Hematopoietic multipotent progenitor cell treated with erythropoietin and hydrocortisone succinate and interleukin-3 and kit ligand, for 6 days (in vitro differentiated cells): ENCODE results near the gene GXYLT1.
"Not testable (repeated sequence)": the region's sequence is repeated elsewhere in the genome, so short reads cannot be mapped to it uniquely, and the experiment has no call there.

Experiments used
- DNase-seq: peaks from one replicate; pipeline ENCODE4 v3.0.0-alpha.2; 2015

Gene GXYLT1

DNA sequence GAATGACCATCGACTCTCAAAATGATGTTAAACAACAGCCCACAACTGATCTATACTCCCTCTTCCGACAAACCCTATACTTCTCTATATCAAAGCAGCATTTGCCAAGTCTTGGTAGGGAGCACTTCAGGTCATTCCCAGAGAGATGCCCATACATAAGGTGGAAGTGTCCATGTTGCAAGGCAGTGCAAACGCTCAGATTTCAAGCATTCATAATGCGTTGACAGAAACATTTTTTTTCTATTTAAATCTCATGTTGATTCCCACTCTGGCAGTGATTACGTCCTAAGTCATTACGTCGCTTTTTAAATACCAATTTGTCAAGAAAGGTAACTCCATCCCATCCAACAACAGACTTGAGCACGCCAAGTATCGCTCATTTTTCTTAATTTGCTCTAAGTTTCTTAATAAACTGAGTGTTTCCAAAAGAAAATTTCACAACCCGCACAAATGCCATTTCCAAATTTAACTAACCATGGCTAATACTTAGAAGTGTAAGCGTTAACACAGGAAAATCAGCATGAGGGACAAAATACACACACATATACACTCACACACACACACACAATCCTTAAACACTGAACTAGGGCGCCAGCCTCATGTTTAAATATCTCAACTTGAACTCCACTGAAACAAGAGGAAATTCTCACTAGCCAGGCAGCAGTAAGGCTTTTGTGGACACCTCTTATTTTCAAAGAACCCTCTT is 1.1 kb downstream of the GXYLT1 start:
- peak; percentile 50 for DNase-seq

- DNase-seq: peak; percentile 74
Measured at GRCh38 chr12:42141981-42142606, 2.6 kb downstream of the GXYLT1 start.

- no peak for DNase-seq
Measured at GRCh38 chr12:42140901-42141300, 3.8 kb downstream of the GXYLT1 start.

- DNase-seq: no peak
Measured at GRCh38 chr12:42135259-42135814, 9.3 kb downstream of the GXYLT1 start.

DNA sequence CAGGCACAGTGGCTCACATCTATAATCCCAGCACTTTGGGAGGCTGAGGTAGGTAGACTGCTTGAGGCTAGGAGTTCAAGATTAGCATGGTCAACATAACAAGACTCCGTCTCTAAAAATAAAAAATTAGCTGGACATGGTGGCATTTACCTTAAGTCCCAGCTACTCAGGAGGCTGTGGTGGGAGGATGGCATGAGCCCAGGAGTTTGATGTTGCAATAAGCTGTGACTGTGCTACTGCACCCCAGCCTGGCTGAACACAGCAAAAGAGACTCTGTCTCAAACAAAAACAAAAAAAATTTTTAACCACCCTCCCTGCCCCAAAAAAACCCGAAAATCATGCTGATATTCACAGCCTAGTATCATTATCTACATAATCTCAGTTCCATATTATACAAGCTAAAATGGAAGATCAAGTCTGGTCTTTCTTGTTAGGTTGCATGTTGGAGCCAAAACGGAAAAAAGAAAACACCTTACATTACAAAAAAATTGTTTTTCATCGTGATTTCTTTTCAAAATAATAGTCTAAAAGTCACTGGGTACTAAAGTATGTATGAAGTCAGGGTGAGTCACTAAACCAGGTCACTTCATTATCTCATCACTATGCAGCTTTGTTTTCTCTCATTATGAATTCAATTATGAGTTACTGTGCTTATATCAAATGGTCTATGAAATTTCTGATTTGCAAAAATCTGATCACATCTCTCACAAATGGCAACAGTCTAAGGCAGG is 13.8 kb downstream of the GXYLT1 start:
- peak; percentile 14 for DNase-seq

DNA sequence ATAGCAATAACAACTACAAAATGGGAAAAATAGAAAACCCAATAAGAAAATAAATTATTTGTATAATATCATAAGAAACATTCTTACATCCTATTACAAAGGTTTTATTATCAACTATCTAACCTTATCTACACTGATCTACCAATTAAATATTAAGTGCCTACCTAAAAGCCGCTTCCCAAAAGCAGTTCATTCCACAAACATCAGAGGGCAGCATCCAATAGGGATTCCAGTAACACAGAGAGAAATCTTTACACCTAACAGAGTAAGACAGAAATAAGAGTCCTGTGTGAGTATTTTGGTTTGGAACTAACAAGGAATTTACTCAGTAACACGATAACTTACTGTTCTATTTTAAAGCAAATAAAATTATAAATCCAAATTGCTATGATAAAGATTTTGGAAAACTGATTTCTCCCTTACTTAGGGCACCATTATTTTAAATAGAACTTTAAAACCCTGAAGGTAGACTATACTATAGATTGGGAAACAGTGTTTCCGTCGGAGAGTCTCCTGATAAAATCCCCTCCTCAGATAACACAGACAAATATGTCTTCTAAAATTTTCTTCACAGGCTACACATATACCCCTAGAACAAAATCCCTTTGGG is 15.0 kb downstream of the GXYLT1 start:
- DNase-seq: peak; percentile 71

GRCh38 chr12:42128888-42129287 is 15.8 kb downstream of the GXYLT1 start:
- no peak for DNase-seq

DNA sequence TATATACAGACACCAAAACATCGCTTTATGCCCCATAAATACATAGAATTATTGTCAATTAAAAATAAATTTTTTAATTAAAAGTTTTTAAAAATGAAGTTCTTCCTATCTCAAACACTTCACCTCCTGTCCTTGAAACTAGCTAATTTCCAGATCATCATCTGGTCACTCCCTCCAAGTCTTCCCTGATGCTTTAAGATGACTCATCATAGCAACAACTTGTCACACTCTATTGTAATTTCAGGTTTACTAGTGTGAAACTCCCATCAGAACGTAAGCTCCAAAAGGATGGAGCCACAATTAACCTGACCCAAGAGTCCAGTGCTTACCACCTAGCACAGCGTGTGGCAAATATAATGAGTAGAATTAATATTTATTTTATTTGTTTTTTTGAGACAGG is 16.3 kb downstream of the GXYLT1 start:
- no peak for DNase-seq

DNA sequence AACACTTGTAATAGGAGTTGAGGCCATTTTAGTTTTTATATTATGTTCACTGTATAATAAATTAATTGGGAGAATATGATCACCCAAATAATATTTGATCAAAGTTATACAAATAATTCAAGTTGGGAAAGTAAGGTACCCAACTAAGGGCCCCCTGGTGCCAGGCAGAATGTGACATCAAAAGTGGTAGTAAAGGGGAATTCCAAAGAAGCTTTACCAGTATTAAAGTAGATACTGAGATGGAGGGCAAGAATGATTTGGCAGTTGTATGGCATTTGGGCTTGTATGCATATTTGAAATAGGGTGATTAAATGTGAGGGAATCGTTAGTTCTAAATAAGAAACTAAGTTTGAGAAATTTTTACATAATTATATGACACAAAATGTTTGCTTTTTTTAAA is 17.7 kb downstream of the GXYLT1 start:
- DNase-seq: no peak

- no peak for DNase-seq
Measured at GRCh38 chr12:42125388-42125767, 19.3 kb downstream of the GXYLT1 start.

GRCh38 chr12:42124764-42125387 is 19.8 kb downstream of the GXYLT1 start:
- DNase-seq: no peak

DNA sequence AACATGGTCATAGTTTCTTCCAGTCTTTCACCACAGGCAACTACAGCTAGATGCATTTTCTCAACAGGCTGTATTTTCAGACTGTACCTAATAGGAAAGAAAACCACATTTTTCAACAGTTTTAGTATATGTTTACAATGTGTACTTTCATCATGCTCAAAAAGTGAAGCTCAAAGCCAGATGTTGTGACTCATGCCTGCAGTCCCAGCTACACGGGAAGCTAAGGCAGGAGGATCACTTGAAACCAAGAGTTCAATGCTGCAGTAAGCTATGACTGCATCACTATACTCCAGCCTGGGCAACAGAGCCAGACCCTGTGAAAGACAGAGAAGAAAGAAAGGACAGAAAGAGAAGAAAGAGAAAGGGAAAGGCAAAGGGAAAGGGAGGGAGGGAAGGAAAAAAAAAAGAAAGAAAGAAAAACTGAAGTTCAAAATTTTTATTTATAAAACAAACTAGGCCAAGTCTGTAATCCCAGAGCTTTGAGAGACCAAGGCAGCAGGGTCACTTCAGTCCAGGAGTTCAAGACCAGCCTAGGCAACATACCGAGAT is 25.5 kb downstream of the GXYLT1 start:
- DNase-seq: no peak

- no peak for DNase-seq
Measured at GRCh38 chr12:42118136-42118879, 26.4 kb downstream of the GXYLT1 start.

DNA sequence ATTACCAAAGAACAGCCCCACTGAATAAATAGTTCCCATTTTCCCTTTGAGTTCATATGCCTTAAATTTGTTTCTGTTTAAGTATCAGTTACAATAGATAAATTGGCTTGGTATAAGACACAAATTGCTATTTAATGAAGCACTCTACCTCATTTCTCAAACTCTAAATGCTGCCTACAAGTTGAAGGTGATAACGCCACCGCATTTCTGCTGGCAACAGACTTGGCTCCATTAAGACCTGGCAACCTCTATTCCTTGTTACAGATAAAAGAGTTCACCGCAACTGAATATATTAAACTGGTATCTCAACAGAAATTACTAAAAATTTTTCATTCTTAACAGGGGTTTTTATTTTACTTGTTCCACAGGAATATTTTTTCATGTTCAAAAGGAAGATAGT is 35.6 kb downstream of the GXYLT1 start:
- no peak for DNase-seq

DNA sequence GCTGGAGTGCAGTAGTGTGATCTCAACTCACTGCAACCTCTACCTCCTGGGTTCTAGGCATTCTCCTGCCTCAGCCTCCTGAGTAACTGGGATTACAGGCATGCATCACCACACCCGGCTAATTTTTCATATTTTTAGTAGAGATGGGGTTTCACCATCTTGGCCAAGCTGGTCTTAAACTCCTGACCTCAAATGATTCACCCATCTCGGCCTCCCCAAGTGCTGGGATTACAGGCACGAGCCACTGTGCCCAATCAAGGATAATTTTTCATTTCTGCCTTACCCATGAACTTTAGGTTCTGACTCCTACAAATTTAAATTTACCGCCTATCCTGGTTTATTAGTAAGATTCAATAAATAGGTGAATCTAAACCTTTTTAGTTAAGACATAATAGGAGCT is 37.9 kb downstream of the GXYLT1 start:
- not testable (repeated sequence) for DNase-seq

DNA sequence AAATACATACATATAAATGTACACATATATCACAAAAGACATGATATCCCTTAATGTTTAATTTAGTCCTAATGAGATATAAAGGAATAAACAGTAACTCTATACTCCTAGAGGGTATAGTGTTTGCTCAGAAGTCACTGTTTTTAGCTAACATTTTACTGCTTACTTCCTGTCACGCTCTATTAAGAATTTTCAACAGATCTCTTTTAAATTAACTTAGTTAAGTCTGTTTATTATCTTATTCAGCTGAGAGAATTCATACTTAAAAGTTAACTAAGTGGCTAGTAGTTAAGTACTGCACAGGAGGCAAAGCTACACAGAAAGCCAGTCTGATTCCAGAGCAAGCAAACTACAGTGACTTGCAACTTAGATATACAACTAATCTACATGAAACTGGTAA is 39.9 kb downstream of the GXYLT1 start:
- DNase-seq: no peak

GRCh38 chr12:42104087-42104486 is 40.6 kb downstream of the GXYLT1 start:
- no peak for DNase-seq

DNA sequence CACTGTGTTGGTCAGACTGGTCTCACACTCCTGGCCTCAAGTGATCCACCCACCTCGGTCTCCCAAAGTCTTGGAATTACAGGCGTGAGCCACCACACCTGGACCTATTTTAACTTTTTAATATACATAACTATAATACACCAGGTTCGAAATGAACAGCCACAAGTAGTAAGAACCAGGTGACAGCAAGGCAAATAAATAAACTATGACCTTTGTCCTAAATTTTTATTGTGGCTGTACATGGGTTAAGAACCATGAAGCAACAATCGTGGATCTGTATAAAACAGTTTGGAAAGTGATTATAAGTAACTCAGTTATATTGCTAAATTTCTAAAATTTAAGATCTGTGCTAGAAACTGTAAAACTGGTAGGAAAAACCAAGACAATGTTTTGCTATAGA is 41.5 kb downstream of the GXYLT1 start:
- no peak for DNase-seq

DNA sequence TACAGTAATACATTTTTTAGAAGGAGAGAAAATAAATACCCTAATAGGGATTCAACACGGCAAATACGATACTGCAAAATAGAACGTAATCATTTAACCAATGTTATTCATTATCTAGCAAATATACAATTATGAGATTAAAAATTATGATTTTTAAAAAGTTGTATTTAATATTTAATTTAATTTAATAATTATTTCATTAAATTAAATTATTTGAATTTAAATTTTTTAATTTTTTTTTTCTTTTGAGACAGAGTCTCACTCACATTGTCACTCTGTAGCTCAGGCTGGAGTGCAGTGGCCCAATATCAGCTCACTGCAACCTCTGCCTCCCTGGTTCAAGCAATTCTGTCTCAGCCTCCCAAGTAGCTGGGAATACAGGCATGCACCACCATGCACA is 42.0 kb downstream of the GXYLT1 start:
- DNase-seq: no peak

DNA sequence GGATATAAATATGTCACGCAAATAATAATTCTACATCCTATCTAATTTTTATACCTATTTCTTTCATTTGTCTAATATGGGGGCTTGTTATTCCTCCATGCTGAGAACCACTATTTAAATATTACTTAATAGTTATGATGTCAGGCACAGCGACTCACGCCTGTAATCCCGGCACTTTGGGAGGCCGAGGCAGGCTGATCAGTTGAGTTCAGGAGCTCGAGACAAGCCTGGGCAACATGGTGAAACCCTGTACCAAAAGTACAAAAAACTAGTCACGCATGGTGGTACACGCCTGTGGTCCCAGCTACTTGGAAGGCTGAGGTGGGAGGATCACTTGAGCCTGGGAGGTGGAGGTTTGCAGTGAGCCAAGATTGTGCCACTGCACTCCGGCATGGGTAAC is 45.2 kb downstream of the GXYLT1 start:
- no peak for DNase-seq

DNA sequence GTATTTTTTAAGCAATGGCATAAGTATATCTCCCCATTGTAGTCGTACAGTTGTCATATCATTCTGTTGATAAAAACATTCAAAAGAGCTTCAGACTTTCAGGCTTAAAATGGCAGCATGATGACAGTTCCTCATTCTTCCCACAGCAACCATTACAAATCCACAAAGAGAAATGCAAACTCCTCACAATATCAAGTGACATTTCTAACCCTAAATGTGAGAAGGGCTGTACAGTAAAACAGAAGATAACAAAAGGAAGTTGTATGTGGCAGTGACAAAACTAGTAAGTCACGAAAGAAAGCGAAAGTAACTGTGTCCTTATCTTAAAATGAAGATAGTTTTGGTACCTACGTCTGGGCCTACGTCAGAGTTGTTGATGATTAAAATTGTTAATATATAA is 46.7 kb downstream of the GXYLT1 start:
- peak; percentile 71 for DNase-seq

DNA sequence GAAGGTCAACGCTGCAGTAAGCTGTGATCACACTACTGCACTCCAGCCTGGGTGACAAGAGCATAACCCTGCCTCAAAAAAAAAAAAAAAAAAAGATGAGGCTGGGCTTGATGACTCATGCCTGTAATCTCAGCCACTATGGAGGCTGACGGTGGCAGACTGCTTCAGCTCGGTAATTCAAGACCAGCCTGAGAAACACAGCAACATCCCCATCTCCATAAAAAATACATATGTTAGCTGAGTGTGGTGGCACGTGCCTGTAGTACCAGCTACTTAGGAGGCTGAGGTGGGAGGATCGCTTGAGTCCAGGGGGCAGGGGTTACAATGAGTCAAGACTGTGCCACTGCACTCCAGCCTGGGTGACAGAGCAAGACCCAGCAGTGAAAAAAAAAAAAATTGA is 50.4 kb downstream of the GXYLT1 start:
- peak; percentile 41 for DNase-seq
